Measurements from ENCODE around the gene C11orf97.
"Not testable (repeated sequence)": the region's sequence is repeated elsewhere in the genome, so short reads cannot be mapped to it uniquely, and the experiment has no call there.

The C11orf97 gene

DNA sequence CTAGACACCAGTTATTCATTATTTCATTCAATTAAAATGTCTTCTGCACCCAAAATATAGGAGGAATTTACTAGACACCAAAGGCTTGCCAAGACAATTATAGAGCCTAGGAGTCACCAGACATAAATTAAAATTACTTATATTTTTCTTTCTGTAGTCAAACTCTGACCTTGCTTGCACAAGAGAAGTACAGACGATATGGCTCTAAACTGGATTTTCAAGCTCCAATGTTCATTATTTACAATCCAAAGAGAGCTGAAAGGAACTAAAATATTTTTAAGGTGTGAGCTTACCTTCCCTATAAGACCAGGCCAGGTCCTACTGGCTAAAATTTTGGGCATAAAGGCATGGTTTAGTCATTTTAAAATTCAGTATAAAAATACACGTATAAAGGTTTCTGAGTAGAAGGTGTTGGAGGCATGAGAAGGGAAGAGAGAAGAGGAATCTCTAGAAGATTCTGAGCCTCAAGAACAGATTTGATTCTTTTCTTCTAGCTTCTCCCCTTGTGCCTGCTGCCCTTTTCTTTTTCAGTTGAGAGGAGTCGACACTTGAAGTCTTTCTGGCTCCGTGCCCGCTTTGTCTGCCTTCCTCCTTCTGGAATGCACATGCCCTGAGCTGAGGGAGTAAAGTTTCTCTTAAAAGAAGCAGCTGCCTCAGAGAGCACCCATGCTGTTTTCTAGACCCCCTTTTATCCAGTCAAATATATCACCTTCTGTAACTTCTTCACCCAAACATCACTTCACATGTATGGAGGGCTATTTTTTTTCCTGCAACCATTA is 13.5 kb downstream of the C11orf97 start:
- no peak for DNase-seq

DNA sequence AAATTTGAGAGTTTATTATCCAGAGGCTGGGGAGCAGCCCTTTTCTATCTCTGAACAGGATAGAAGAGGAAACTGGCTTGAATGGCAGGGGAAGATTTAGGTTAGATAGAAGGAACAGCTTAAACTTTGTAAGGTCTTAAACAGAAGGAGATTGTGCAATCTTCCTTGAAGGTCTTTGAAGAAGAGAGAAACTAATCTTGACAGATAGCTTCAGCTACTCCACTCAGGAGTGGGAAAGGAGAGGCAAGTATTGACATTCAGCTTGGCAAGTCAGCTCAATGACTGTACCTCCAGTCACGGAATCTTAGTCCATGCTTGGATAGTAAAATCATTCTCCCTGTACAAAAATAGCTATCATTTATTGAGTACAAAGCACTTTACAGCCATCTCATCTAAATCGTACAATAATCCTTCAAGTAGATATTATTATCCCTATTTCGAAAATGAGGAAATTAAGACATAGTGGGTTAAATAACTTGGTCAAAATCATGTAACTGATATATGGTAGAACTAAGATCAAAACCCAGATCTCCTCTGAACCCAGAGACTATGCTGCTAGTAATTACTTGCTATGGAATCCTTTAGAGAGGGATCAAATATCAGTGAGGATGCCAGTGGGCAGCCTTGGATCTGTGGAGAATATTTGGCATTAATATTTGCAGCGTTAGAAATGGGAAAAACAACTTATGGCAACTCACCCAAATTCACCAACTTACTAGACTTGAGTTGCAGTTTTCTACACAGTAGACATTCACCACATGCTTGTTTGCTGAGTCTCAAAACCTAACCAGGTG is 14.6 kb downstream of the C11orf97 start:
- no peak for DNase-seq

DNA sequence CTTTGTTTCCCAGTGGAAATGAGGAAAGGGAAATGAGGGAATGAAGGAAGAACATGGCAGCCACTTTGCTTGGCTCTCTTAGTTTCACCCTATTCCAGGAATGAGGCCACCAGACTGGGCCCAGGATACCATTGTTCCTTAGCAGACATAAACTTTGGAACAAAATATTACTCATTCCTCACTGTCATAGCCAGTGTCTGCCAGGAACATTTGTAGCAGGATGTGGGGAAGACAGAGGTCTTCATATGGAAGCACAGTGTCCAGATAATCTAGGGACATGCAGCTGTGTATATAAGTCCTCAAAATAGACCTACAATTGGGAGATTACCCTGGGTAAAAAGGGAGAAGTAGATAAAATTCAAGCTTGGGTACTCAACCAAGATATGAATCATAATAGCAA is 16.3 kb downstream of the C11orf97 start:
- no peak for DNase-seq

DNA sequence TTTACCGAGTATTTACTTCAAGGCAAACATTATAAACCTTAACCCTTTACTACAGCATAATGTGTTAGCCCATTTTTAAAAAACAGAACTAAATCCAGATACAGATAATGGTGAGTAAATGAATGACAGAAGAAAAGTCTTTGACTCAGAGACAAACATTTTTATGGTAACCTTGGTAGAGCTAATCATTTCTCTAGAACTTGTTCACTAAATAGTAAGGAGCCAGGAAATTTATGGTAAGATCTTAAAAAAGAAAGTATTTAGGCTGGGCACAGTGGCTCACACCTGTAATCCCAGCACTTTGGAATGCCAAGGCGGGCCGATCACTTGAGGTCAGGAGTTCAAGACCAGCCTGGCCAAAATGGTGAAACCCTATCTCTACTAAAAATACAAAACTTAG is 19.9 kb downstream of the C11orf97 start:
- DNase-seq, result no peak

DNA sequence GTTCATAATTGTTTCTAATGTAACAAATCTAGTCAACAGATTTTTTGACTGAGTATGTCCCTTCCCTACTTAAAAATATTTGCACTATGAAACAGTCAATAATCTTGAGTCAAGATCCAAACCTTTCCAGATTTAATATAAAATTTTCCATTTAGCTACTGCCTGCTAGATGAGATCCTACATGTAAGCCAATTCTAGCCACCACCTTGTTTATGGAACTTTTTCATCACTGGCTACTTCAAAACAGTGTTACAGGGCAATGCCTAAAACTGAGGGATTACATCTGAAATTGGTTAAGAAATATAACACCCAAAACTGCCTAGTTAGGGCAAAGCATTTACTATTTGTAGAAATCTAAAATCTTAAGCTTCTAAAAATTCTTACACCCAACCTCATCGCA is 20.9 kb downstream of the C11orf97 start:
- no peak for DNase-seq

DNA sequence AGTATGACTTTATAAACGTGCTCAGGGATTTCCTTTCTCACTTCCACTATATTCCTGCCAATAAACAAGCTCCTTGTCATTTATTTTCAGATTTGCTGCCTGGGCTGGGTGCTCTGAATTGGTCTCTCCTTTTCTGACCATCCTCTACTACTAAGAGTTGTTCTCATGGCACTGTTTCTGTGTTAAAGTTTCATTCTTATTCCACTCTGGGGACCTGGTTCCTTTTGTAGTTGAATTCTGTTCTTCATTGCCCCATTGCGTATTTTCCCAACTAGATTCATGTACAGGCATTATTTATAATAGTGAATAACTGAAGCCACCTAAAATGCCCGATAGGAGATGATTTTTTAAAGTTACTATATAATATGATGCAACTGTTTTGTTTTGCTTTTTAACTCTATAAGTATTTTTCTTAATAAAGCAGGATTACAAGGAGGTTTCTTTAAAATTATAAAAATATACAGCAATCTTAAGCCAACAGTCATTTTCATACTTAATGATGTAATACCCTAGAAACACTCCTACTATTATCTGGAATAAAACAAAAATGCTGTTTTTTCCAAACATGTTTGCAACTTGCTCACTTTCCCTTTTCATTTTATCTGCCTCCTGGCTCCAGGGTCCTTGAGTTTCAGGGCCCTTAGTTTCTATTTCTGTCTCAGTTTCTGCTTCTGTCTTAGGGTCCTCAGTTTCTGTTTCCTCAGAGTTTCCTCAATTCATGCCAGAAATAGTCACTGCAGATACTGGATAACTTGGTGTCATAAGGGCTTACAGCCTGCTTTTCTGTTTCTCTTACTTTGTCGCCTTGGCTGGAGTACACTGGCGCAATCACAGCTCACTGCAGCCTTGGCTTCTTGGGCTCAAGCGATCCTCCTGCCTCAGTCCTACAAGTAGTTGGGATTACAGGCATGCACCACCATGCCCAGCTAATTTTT is 21.7 kb downstream of the C11orf97 start:
- no peak for DNase-seq

DNA sequence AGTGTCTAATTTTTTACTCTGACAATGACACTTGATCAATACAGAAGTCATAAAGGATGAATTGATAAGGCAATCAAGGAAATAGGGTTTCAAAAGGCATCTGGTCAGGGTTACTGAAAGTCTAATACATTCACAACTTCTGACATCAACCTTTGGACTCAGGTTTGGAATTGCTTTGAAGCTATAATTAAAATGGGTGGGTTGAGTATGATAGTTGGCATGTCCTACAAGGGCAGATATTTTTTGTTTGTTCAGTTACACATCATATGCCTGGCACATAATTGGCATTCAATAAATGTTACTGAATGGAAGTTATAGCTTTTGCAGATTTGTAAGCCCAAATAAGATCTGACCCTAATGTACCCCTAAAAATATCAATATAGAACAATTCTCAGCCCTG is 24.1 kb downstream of the C11orf97 start:
- no peak for DNase-seq

DNA sequence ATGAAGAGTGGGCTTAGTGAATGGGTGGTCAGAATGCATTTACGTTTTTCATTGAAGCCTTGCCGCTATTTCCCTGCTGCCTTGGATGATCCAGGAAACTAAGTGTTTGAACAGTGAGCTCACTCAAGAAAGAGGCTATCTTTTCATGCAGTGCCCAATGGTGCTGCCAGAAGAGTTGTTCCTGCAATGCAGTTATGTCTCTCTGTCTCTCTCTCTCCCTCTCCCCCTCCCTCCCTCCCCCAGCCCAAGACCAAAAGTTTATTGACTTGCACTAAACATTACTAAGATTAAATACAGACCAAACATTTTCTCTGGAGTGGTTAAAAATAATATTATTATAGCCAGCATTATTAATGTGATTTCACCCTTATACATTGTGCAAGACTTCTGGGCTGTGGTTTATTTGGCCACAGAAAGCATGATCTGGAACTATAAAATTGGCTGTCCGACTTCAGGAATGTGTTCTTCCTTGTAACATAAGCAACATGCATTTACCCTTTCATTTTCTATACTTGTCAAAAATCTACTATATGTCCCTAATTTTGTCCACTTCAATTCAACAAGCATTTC is 24.9 kb downstream of the C11orf97 start:
- DNase-seq, result no peak

DNA sequence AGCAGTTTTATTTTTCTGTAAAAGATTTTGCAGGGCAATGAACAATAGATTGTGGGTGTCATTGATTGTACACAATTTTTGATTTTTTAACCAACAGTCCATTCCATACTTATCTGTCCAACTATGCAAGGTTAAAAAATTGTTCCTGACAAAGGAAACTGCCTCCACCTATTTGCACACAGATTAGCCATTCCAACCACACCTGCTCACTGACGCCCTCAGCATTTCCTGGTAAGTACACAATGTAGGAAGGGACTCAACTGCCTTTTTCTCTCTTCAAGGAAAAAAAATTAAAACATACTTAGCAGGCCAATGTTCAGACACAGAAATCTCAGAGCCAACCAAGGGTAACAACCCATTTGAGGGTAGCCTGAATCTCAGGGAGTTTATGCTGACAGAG is 27.2 kb downstream of the C11orf97 start:
- DNase-seq, result no peak

DNA sequence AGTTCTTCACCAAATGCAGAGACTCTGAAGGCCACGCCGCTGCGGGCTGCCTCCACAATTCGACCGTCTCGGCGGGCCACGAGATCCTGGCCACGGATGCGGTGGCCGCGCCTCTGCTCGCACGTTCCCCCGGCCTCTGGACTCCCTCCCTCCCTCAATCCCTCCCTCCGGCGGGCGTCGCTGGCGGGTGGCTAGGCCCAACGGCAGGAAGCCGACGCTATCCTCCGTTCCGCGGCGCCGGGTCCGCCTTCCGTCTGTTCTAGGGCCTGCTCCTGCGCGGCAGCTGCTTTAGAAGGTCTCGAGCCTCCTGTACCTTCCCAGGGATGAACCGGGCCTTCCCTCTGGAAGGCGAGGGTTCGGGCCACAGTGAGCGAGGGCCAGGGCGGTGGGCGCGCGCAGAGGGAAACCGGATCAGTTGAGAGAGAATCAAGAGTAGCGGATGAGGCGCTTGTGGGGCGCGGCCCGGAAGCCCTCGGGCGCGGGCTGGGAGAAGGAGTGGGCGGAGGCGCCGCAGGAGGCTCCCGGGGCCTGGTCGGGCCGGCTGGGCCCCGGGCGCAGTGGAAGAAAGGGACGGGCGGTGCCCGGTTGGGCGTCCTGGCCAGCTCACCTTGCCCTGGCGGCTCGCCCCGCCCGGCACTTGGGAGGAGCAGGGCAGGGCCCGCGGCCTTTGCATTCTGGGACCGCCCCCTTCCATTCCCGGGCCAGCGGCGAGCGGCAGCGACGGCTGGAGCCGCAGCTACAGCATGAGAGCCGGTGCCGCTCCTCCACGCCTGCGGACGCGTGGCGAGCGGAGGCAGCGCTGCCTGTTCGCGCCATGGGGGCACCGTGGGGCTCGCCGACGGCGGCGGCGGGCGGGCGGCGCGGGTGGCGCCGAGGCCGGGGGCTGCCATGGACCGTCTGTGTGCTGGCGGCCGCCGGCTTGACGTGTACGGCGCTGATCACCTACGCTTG is 31.7 kb downstream of the C11orf97 start, which contains the start of gene FUT4:
Gene FUT4, plus strand, starts transcription at position 227 of the 951 bp plus-strand sequence. Its CDS starts 213 bp downstream, at position 440.
- peak; percentile 59 for DNase-seq

DNA sequence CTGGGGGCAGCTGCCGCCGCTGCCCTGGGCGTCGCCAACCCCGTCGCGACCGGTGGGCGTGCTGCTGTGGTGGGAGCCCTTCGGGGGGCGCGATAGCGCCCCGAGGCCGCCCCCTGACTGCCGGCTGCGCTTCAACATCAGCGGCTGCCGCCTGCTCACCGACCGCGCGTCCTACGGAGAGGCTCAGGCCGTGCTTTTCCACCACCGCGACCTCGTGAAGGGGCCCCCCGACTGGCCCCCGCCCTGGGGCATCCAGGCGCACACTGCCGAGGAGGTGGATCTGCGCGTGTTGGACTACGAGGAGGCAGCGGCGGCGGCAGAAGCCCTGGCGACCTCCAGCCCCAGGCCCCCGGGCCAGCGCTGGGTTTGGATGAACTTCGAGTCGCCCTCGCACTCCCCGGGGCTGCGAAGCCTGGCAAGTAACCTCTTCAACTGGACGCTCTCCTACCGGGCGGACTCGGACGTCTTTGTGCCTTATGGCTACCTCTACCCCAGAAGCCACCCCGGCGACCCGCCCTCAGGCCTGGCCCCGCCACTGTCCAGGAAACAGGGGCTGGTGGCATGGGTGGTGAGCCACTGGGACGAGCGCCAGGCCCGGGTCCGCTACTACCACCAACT is 32.5 kb downstream of the C11orf97 start:
- no peak for DNase-seq

DNA sequence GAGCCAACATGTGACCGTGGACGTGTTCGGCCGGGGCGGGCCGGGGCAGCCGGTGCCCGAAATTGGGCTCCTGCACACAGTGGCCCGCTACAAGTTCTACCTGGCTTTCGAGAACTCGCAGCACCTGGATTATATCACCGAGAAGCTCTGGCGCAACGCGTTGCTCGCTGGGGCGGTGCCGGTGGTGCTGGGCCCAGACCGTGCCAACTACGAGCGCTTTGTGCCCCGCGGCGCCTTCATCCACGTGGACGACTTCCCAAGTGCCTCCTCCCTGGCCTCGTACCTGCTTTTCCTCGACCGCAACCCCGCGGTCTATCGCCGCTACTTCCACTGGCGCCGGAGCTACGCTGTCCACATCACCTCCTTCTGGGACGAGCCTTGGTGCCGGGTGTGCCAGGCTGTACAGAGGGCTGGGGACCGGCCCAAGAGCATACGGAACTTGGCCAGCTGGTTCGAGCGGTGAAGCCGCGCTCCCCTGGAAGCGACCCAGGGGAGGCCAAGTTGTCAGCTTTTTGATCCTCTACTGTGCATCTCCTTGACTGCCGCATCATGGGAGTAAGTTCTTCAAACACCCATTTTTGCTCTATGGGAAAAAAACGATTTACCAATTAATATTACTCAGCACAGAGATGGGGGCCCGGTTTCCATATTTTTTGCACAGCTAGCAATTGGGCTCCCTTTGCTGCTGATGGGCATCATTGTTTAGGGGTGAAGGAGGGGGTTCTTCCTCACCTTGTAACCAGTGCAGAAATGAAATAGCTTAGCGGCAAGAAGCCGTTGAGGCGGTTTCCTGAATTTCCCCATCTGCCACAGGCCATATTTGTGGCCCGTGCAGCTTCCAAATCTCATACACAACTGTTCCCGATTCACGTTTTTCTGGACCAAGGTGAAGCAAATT is 33.3 kb downstream of the C11orf97 start:
- no peak for DNase-seq

DNA sequence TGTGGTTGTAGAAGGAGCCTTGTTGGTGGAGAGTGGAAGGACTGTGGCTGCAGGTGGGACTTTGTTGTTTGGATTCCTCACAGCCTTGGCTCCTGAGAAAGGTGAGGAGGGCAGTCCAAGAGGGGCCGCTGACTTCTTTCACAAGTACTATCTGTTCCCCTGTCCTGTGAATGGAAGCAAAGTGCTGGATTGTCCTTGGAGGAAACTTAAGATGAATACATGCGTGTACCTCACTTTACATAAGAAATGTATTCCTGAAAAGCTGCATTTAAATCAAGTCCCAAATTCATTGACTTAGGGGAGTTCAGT is 33.9 kb downstream of the C11orf97 start:
- DNase-seq, result no peak

DNA sequence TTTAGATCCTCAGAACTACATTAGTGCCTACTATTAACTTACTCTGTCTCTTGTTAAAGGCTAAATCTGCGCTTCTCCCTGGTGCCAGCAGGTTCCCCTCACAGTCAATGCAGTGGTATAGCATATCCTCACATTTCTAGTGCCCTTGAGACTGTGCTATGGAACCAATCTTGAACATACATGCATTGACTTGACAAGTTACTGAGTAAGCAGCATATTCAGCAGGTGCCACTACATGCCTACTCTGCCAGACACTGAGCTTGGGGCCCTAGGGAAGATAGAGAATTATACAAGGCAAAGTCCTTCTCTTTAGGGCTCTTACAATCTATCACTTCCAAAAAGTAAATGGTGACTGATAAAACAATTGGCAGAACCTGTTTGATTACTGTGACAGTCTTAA is 34.6 kb downstream of the C11orf97 start:
- no peak for DNase-seq

DNA sequence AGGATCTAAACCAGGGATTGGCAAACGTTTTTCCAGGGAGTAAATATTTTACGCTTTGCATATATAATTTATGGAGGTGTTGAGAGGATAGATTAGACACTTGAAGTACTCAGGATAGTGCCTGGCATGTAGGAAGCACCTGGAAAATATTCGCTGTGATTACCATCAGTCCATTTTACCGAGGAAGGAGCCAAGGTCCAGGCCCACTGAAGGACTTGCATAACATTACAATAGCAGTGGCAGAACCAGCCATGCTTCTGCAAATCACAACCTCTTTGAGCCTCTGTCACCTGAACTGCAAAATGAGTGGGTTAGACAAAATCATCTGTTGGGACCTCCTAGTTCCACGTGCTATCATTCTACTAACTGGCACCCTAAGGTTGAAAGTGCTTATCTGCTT is 36.9 kb downstream of the C11orf97 start:
- DNase-seq, result no peak

DNA sequence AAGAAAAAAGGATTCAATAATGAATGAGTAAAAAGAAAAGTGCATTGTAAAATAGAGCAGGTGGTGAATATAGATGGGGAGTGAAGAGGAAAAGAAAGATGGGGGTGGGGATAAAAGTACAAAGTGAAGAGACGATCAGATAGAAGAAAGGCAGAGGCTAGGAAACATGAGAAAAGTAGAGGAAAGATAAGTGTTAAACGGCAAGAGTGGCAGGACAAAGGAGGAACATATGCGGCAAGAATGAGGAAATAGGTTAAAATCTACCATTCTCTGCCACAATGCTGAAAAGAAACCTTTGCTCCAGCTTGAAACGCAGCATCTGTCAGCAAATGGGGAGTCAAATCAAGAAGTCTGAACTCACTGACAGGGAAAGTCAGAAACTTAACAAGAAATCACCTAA is 38.3 kb downstream of the C11orf97 start:
- DNase-seq, result no peak

DNA sequence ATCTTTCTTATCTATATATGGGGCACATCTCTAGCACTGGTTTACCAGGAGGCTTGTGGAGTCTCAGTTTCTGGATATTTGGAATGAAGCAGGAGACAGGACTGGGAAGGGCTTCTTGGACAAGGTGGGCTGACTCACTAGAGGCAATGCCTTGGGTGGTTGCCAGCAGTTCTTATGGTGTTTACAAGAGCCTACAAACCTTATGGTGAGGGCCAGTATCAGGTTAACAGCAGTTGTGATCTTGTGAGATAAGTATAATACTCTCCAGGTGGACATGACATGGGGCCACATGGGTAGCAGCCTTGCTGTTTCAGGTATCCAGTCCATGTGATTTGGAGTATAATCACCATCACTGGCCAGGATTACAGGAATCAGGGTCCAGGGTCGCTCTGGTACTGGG is 41.7 kb downstream of the C11orf97 start:
- no peak for DNase-seq

DNA sequence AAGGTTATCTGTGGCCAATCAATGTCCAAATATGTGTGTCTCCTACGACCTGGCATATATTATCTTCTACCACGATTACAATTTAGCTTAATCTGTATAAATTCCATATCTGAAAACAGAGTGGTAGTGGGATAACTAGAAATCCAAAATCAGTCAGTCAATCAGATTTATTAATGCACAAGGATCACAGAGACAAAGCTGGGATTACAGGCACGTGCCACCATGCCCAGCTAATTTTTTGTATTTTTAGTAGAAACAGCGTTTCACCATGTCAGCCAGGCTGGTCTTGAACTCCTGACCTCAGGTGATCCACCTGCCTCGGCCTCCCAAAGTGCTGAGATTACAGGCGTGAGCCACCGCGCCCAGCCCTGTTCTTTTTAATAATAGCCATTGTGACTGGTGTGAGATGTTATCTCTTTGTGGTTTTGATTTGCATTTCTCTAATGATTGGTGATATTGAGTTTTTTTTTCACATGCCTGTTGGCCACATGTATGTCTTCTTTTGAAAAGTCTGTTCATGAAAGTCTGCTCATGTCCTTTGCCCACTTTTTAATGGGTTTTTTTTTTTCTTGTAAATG is 43.6 kb downstream of the C11orf97 start:
- not testable (repeated sequence) for DNase-seq

DNA sequence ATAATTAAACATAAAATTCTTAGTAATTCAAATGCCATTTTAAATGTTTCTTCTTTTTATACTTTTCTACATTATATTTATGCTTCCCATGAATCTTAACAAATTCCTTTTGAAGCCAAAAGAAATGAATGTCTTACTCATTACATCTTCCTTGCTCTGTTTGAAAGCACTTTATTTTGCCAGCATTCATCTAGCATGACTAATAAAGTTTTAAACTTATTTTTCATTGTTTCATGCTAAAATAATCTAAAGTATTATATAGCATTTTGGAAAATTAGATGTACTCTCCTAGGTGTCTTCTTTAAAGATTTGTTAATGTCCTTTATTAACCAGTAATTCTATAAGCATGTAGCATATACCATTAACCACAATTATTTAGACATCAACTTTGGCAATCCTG is 45.2 kb downstream of the C11orf97 start:
- no peak for DNase-seq

DNA sequence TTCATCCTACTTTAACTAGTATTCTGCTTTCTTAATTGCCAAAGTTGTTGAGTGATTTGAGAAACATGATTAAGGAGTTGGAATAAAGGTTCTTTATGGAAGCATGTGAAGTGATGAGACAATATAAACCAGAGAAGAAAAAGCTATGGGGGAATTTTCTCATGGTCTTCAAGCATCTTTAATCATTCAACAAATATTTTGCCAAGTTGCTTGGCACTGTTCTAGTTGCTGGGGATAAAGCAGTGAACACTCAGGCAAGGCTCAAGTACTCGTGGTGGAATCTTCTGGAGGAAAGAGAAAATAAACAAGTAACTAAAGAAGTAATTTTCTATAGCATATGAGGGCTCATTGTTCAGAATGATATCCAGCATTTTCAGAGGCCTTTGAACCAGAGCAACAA is 45.7 kb downstream of the C11orf97 start:
- no peak for DNase-seq
